ENCODE results near the gene LMLN.

The LMLN gene

GRCh38 chr3:197959891-197960693 lies at the start of gene LMLN:
TSS of gene LMLN (plus strand) at chr3:197960217. CDS start at chr3:197960246, 29 bp downstream.
- no peak for TF ChIP-seq CTCF (IDR thresholded peaks at IDR 0.05)

- no peak for TF ChIP-seq CTCF (IDR thresholded peaks at IDR 0.05)
Measured at GRCh38 chr3:197912741-197913476, 47.1 kb upstream of the LMLN start.

- no peak for TF ChIP-seq CTCF (IDR thresholded peaks at IDR 0.05)
Measured at GRCh38 chr3:197913641-197914380, 46.2 kb upstream of the LMLN start.

GRCh38 chr3:197926418-197926817 lies 33.6 kb upstream of the LMLN start:
- TF ChIP-seq CTCF (IDR thresholded peaks at IDR 0.05) = no peak; the same call in 1 of the 2 replicates

- no peak for TF ChIP-seq CTCF (IDR thresholded peaks at IDR 0.05)
Measured at GRCh38 chr3:197936819-197937384, 23.1 kb upstream of the LMLN start.

- TF ChIP-seq CTCF (IDR thresholded peaks at IDR 0.05) = no peak
Measured at GRCh38 chr3:197940745-197941384, 19.2 kb upstream of the LMLN start.

All from LNCAP (cell line).